ENCODE results near the gene TMC8. TPM values are rescaled to one million over a fixed set of nuclear protein-coding genes. Genes with fewer than 3 reads are reported as not detected.

The TMC8 gene
- total and polyA plus RNA-seq, 12 donors: 0.44 to 28.8 (median 6.3) TPM

- 7 to 23% (median 15%) methylated on average over 8 to 39 of the region's 39 CpGs for WGBS, 4 donors
- TF ChIP-seq CTCF (IDR thresholded peaks at IDR 0.05): no peak
- TF ChIP-seq POLR2A (IDR thresholded peaks at IDR 0.05): no peak
- peak overlapping the region in 3 of 4 donors; percentile 18 to 74 (median 33) for H3K4me3 ChIP-seq
- peaks cover 12 to 47% of the 10 kb centered on the region in 2 donors for H3K4me1 ChIP-seq (replicated peaks in 1 of 2)
- no peaks in the 10 kb centered on the region for H3K9me3 ChIP-seq (replicated peaks in 1 of 3)
- peak overlapping the region in 4 of 5 donors; percentile 70 to 91 (median 72) for H3K27ac ChIP-seq
- peaks cover 11% of the 10 kb centered on the region for H3K27me3 ChIP-seq
- DNase-seq: no peak
- intact Hi-C loops (cut with DNase I): loop anchor here in 1 of 2 donors (5.0 kb wide), 1 partner anchor 44 kb away; no protein-coding TSS in a partner anchor
- H3K36me3 ChIP-seq (replicated peaks in 1 of 2): no peaks in the 10 kb centered on the region
Observed at GRCh38 chr17:78127888-78128550, 2.6 kb upstream of the TMC8 start.

DNA sequence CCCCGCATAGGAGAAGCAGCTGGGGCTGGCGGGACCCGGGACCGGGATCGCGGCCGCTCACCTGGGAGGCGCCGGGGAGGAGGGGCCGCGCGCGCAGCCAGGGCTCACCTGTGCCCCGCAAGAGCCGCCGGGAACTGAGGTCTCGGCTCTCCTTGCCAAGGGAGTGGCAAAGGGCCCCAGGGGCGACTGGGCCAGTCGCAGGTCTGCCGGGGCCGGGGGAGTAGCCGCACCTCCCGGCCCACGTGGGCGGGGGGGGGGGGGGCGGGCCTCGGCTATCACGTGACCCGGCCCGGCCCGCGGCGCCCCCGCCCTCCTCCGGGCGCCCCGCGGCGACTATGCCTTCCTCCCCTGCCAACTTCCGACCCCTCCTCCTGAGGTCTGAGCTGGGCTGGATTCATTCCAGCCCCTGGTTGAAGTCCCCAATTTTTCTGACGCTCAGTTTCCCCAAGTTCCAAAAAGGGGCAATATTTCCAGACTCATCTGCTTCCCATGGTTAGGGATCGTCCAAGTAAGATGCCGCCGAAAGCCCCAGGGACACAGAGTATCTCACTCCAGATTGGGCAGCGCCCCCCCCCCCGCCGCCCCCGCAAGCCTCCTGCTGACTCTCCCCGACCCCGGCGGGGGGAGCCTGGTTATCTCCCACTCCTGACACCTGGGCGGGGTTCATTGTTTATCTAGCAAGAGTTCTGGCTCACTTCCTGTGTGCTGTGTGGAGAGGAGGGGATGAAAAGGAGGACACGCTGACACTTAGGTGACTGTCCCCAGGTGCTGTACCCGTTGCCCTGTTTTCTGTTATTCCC lies 1.8 kb upstream of the TMC8 start, which contains the start of gene TMC6:
Gene TMC6 (minus strand): TSS at position 205 of the 800 bp plus-strand sequence. CDS start 1,923 bp downstream, outside the sequence.
- 1 to 9% (median 4%) methylated on average over 15 to 54 of the region's 54 CpGs for WGBS, 4 donors

DNA sequence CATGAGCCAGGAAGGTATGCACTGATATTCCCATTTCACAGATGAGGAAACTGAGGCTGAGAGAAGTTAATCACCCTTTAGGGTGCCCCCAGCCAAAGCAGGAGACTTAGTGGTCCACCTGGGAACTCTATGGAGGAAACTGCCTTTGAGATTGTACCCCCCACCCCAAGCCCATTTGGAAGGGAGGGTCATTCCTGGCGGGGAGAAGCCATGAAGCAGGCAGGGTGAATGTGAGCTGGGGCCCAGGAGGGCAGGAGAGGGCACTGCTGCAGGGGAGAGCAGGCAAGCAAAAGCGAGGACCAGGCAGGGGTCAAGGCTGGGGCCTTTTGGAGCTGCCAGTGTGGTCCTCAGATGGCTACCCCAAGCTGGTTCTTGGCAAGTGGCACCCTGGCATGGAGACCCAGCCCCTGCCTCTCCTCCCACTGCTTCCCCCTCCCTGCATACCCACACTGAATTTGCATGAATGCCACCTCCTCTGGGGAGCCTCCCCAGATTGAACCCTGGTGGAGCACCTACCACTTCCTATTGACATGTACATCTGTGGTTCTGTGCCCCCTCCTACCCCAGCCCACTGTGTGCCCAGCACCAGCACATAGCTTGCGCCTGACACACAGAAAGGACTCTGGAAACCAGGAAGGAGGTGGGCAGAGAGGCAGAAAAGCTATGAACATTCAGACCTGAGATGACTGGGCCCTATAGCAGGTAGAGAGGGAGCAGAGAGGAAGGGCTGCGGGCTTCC lies 1.1 kb upstream of the TMC8 start:
- intact Hi-C loops (cut with DNase I): loop anchor here in 1 of 2 donors (5.0 kb wide), 1 partner anchor 43 kb away; no protein-coding TSS in a partner anchor
- H3K4me3 ChIP-seq: no peak overlapping the region
- peaks cover 11% of the 10 kb centered on the region for H3K27me3 ChIP-seq

More for the DNA sequence above, 1.8 kb upstream of the TMC8 start, which contains the start of gene TMC6:
- peak in 1 of 7 donors; percentile 28 for DNase-seq
- Histone ChIP-seq H3K36me3 (replicated peaks in 1 of 2) (no peaks in the 10 kb centered on the region), H3K27ac (peak within 1 kb of the TSS in 4 of 5 donors; percentile 70 to 91 (median 72)), H3K4me3 (peak within 1 kb of the TSS in 3 of 4 donors; percentile 18 to 74 (median 33)), H3K27me3 (peaks cover 11% of the 10 kb centered on the region), H3K9me3 (replicated peaks in 1 of 3) (no peaks in the 10 kb centered on the region), H3K4me1 (replicated peaks in 1 of 2) (peaks cover 12 to 47% of the 10 kb centered on the region in 2 donors)
- intact Hi-C loops (cut with DNase I): loop anchor here in 1 of 2 donors (5.0 kb wide), 1 partner anchor 44 kb away; no protein-coding TSS in a partner anchor
- no peak for TF ChIP-seq CTCF (IDR thresholded peaks at IDR 0.05)
- TF ChIP-seq POLR2A (IDR thresholded peaks at IDR 0.05): no peak

More for the DNA sequence above, 1.1 kb upstream of the TMC8 start:
- WGBS, 4 donors: 54 to 66% (median 61%) methylated on average over 3 to 4 of the region's 4 CpGs
- Histone ChIP-seq H3K9me3 (replicated peaks in 1 of 3) (no peaks in the 10 kb centered on the region), H3K4me1 (replicated peaks in 1 of 2) (peaks cover 12 to 47% of the 10 kb centered on the region in 2 donors), H3K36me3 (replicated peaks in 1 of 2) (no peaks in the 10 kb centered on the region), H3K27ac (peak overlapping the region in 2 of 5 donors; percentile 47 to 91)
- DNase-seq: no peak
- TF ChIP-seq POLR2A (IDR thresholded peaks at IDR 0.05) (no peak), CTCF (IDR thresholded peaks at IDR 0.05) (no peak)

Measured in adrenal gland (tissue), 12 donors.